H1 (cell line): Measurements from ENCODE around the gene RASEF. TPM values are rescaled to one million over a fixed set of nuclear protein-coding genes. Genes with fewer than 3 reads are reported as not detected.

Experiments used
- CTCF ChIA-PET: fragments of 300-600 bp; sonication (Branson Sonifier 250); formaldehyde crosslinking; loops from one replicate; lab custom pipeline; 2021; ENCODE audit not compliant: partially characterized antibody; lab: Charles Lee
- POLR2A ChIA-PET: fragments of 300-600 bp; sonication (Branson Sonifier 250); formaldehyde crosslinking; loops from one replicate; lab custom pipeline; 2021; ENCODE audit warnings: inconsistent platforms; ENCODE audit not compliant: partially characterized antibody; lab: Charles Lee
- DNase-seq, 2 experiments: peaks; one replicate each; pipeline versions ENCODE4 v3.0.0 to v3.0.0-alpha.2; 2010 to 2022; ENCODE audit warnings: low spot score in 2 of 2, low read depth in 1 of 2, mixed read lengths in 1 of 2
- FAIRE-seq: peaks from 2 replicates; lab custom pipeline; 2011; peaks lifted over from hg19 to GRCh38; lab: Jason Lieb, UNC
- H2AFZ ChIP-seq: 2 replicates; pipeline ENCODE4 v1.8.1; 2012; ENCODE audit warnings: low read length, inconsistent platforms
- H2AK5ac ChIP-seq: 2 replicates; pipeline ENCODE4 v1.6.1; 2013; ENCODE audit warnings: low read depth, low read length
- H2BK120ac ChIP-seq: replicated peaks from 2 replicates; pipeline ENCODE3; 2013; ENCODE audit warnings: low read depth, low read length, inconsistent platforms
- H2BK12ac ChIP-seq: 2 replicates; pipeline ENCODE4 v1.6.1; 2013; ENCODE audit warnings: low read depth, low read length
- H2BK15ac ChIP-seq: 2 replicates; pipeline ENCODE4 v1.6.1; 2013; ENCODE audit warnings: low read length
- H2BK20ac ChIP-seq: 2 replicates; pipeline ENCODE4 v1.6.1; 2013; ENCODE audit warnings: low read length
- H2BK5ac ChIP-seq: 2 replicates; pipeline ENCODE4 v1.6.1; 2013; ENCODE audit warnings: low read depth, low read length
- H3K14ac ChIP-seq: 2 replicates; pipeline ENCODE4 v1.6.1; 2013; ENCODE audit warnings: inconsistent platforms; ENCODE audit not compliant: insufficient read length
- H3K18ac ChIP-seq: 2 replicates; pipeline ENCODE4 v1.6.1; 2013; ENCODE audit warnings: low read length; ENCODE audit errors: extremely low read depth
- H3K23ac ChIP-seq: 2 replicates; pipeline ENCODE4 v1.6.1; 2013; ENCODE audit warnings: inconsistent platforms; ENCODE audit not compliant: insufficient read length
- H3K23me2 ChIP-seq: 2 replicates; pipeline ENCODE4 v1.6.1; 2013; ENCODE audit warnings: low read depth, low read length
- H3K27ac ChIP-seq: 2 replicates; pipeline ENCODE4 v1.6.1; 2011; ENCODE audit warnings: low read depth, low read length, inconsistent platforms
- H3K27me3 ChIP-seq, 4 experiments: replicated peaks in 1 of 4; 1 replicate in 1 of 4; 2 replicates in 3 of 4; pipeline versions ENCODE4 v1.6.1 to v1.8.1; 2011 to 2013; ENCODE audit warnings: low read length in 3 of 4, mild to moderate bottlenecking in 3 of 4, inconsistent platforms in 2 of 4, mixed read lengths in 2 of 4, moderate library complexity in 1 of 4; ENCODE audit not compliant: control insufficient read depth in 3 of 4, insufficient read depth in 3 of 4; ENCODE audit errors: extremely low read depth in 1 of 4
- H3K36me3 ChIP-seq, 4 experiments: 2 replicates each; pipeline versions ENCODE4 v1.6.1 to v1.8.1; 2011 to 2013; ENCODE audit warnings: mild to moderate bottlenecking in 4 of 4, low read length in 3 of 4, moderate library complexity in 2 of 4, control low read depth in 1 of 4, inconsistent platforms in 1 of 4; ENCODE audit not compliant: insufficient read depth in 4 of 4, control insufficient read depth in 2 of 4
- H3K4ac ChIP-seq: replicated peaks from 2 replicates; pipeline ENCODE3; 2013; ENCODE audit warnings: low read length, low read depth, mixed read lengths, inconsistent platforms; ENCODE audit not compliant: insufficient read length
- H3K4me1 ChIP-seq, 4 experiments: replicated peaks in 1 of 4; 1 replicate in 1 of 4; 2 replicates in 3 of 4; pipeline versions ENCODE4 v1.6.1 to v1.8.1; 2011 to 2013; ENCODE audit warnings: low read length in 3 of 4, inconsistent platforms in 2 of 4, mixed read lengths in 1 of 4; ENCODE audit not compliant: insufficient read depth in 4 of 4, control insufficient read depth in 3 of 4
- H3K4me2 ChIP-seq, 2 experiments: 2 replicates each; pipeline versions ENCODE4 v1.6.1 to v1.8.1; 2011 to 2013; ENCODE audit warnings: low read depth in 2 of 2, low read length in 2 of 2, control low read depth in 1 of 2, inconsistent platforms in 1 of 2, mild to moderate bottlenecking in 1 of 2; ENCODE audit not compliant: insufficient read depth in 1 of 2
- H3K4me3 ChIP-seq, 4 experiments: fragments of 200-600, 300-600 bp in 1 of 4; sonication (generic), shearing (Covaris generic), sonication (Bioruptor Twin) in 1 of 4; 2 replicates each; pipeline versions ENCODE4 v1.5.1 to v1.8.1; 2011 to 2016; ENCODE audit warnings: low read length in 4 of 4, low read depth in 3 of 4, control low read depth in 2 of 4, inconsistent platforms in 2 of 4, mild to moderate bottlenecking in 2 of 4, mixed read lengths in 1 of 4, moderate library complexity in 1 of 4; ENCODE audit not compliant: insufficient read depth in 2 of 4; ENCODE audit errors: extremely low read depth in 1 of 4
- H3K56ac ChIP-seq: replicated peaks from 2 replicates; pipeline ENCODE3; 2013; ENCODE audit warnings: low read depth, mild to moderate bottlenecking, mixed read lengths, low read length, inconsistent platforms; ENCODE audit not compliant: insufficient read length
- H3K79me1 ChIP-seq: 2 replicates; pipeline ENCODE4 v1.6.1; 2013; ENCODE audit warnings: low read depth, low read length, control low read depth
- H3K79me2 ChIP-seq, 2 experiments: 2 replicates each; pipeline versions ENCODE4 v1.6.1 to v1.8.1; 2012 to 2013; ENCODE audit warnings: low read length in 2 of 2, mild to moderate bottlenecking in 2 of 2, inconsistent platforms in 1 of 2; ENCODE audit not compliant: insufficient read depth in 2 of 2, control insufficient read depth in 1 of 2
- H3K9ac ChIP-seq, 4 experiments: replicated peaks in 1 of 4; 1 replicate in 1 of 4; 2 replicates in 3 of 4; pipeline versions ENCODE4 v1.6.1 to v1.8.1; 2011 to 2013; ENCODE audit warnings: low read depth in 3 of 4, low read length in 3 of 4, control low read depth in 2 of 4, mild to moderate bottlenecking in 2 of 4, moderate library complexity in 2 of 4, inconsistent platforms in 1 of 4; ENCODE audit errors: extremely low read depth in 1 of 4
- H3K9me3 ChIP-seq, 2 experiments: 2 replicates each; pipeline versions ENCODE4 v1.6.1 to v1.8.1; 2012 to 2013; ENCODE audit warnings: mild to moderate bottlenecking in 2 of 2, moderate library complexity in 2 of 2, control low read depth in 1 of 2, inconsistent platforms in 1 of 2, low read depth in 1 of 2, low read length in 1 of 2, mixed read lengths in 1 of 2; ENCODE audit not compliant: insufficient read depth in 2 of 2
- H4K20me1 ChIP-seq, 2 experiments: replicated peaks in 1 of 2; 2 replicates each; pipeline versions ENCODE3 to v1.8.1; 2011 to 2013; ENCODE audit warnings: inconsistent platforms in 2 of 2, low read length in 2 of 2, mild to moderate bottlenecking in 1 of 2; ENCODE audit not compliant: insufficient read depth in 2 of 2, control insufficient read depth in 1 of 2
- H4K5ac ChIP-seq: 2 replicates; pipeline ENCODE4 v1.6.1; 2013; ENCODE audit warnings: low read length, low read depth, mixed read lengths, inconsistent platforms; ENCODE audit not compliant: insufficient read length
- H4K8ac ChIP-seq: 2 replicates; pipeline ENCODE4 v1.8.0; 2013; ENCODE audit warnings: mild to moderate bottlenecking, moderate library complexity, low read length, inconsistent platforms; ENCODE audit not compliant: insufficient read depth; ENCODE audit errors: extremely low read depth
- H4K91ac ChIP-seq: replicated peaks from 2 replicates; pipeline ENCODE3; 2013; ENCODE audit warnings: low read length, mixed read lengths, inconsistent platforms; ENCODE audit not compliant: insufficient read length
- CBX8 ChIP-seq: fragments of 300-800, 300-1000 bp; sonication (generic); IDR thresholded peaks from 2 replicates; pipeline ENCODE4 v1.7.1; 2016; ENCODE audit warnings: low read depth, low read length, borderline replicate concordance
- CTCF ChIP-seq, 3 experiments: IDR thresholded peaks; 1 replicate in 2 of 3; 2 replicates in 1 of 3; pipeline versions ENCODE4 v1.5.1 to v1.6.1; 2011; ENCODE audit warnings: low read length in 3 of 3, mild to moderate bottlenecking in 3 of 3, inconsistent platforms in 2 of 3, low read depth in 1 of 3, moderate library complexity in 1 of 3; ENCODE audit not compliant: insufficient read depth in 1 of 3; ENCODE audit errors: control extremely low read depth in 1 of 3
- EZH2 ChIP-seq: fragments of 200-600 bp; sonication (generic); IDR thresholded peaks from 2 replicates; pipeline ENCODE4 v1.7.1; 2012; ENCODE audit warnings: low read depth, mild to moderate bottlenecking, moderate library complexity, low read length, inconsistent platforms; ENCODE audit not compliant: severe bottlenecking
- HDAC6 ChIP-seq: IDR thresholded peaks from one replicate; pipeline ENCODE4 v1.7.1; 2012; ENCODE audit warnings: low read depth, mild to moderate bottlenecking, inconsistent platforms, low read length, moderate library complexity
- KDM1A ChIP-seq: fragments of 200-600, 300-600 bp; sonication (generic); IDR thresholded peaks from 2 replicates; pipeline ENCODE4 v1.7.1; 2016; ENCODE audit warnings: mild to moderate bottlenecking, low read length, borderline replicate concordance
- KDM4A ChIP-seq: IDR thresholded peaks from one replicate; pipeline ENCODE4 v1.7.1; 2012; ENCODE audit warnings: low read depth, mild to moderate bottlenecking, moderate library complexity, low read length, inconsistent platforms; ENCODE audit not compliant: severe bottlenecking
- RBBP5 ChIP-seq: IDR thresholded peaks from 2 replicates; pipeline ENCODE4 v1.7.1; 2012; ENCODE audit warnings: low read depth, mild to moderate bottlenecking, inconsistent platforms, low read length, moderate library complexity, borderline replicate concordance
- SIN3A ChIP-seq, 2 experiments: IDR thresholded peaks in 1 of 2; conservative IDR thresholded peaks in 1 of 2; 2 replicates each; pipeline ENCODE4 v1.6.1; 2011 to 2012; ENCODE audit warnings: low read length in 2 of 2, improper control_type of control experiment in 1 of 2, low read depth in 1 of 2, mild to moderate bottlenecking in 1 of 2
- SIRT6 ChIP-seq: IDR thresholded peaks from one replicate; pipeline ENCODE4 v1.7.1; 2012; ENCODE audit warnings: low read length, inconsistent platforms
- TAF1 ChIP-seq: IDR thresholded peaks from 2 replicates; pipeline ENCODE4 v1.6.1; 2011; ENCODE audit warnings: mild to moderate bottlenecking, low read depth, low read length
- USF2 ChIP-seq: IDR thresholded peaks from 2 replicates; pipeline ENCODE4 v1.6.1; 2011; ENCODE audit warnings: low read length, improper control_type of control experiment
- WGBS, 2 experiments: shearing (Covaris generic) in 1 of 2; methylation state at CpG; one replicate each; pipeline versions ENCODE4 v1.1.6 to v1.1.7; 2013 to 2015; ENCODE audit warnings: low lambda C conversion rate in 2 of 2, mixed read lengths in 2 of 2, inconsistent platforms in 1 of 2, low coverage in 1 of 2, missing lambda C conversion rate in 1 of 2; ENCODE audit not compliant: insufficient replicate concordance in 2 of 2, insufficient coverage in 1 of 2, insufficient read length in 1 of 2; ENCODE audit errors: extremely low coverage in 1 of 2, missing lambda C conversion rate in 1 of 2; 5-methylcytosine and 5-hydroxymethylcytosine counted together
- polyA plus RNA-seq, 7 experiments: library from polyadenylated mRNA; depleted of rRNA in 3 of 7; stranded (reverse) in 5 of 7; unstranded in 2 of 7; fragments of >200 nt in 5 of 7; fragments of 200-250 nt in 2 of 7; gene quantifications; 1 replicate in 5 of 7; 2 replicates in 1 of 7; 4 replicates in 1 of 7; pipeline versions ENCODE4 v1.2.1 to v1.2.3, GENCODE V29; 2011 to 2013; ENCODE audit warnings: missing spikeins in 2 of 7, mixed read lengths in 2 of 7
- total RNA-seq: library from RNA; stranded (reverse); fragmentation: NEBNext Ultra II Directional; extraction: Animal tissue kit (Norgen Biotek cat#: 25700); gene quantifications from 2 replicates; pipeline ENCODE4 v1.2.1, GENCODE V29; 2021

The RASEF gene
- total and polyA plus RNA-seq, 2 of the 8 experiments (the other 6 are each of a cell fraction or from before 2014, with no cell fraction given), result 1.1 to 4.6 TPM

GRCh38 chr9:83081846-83082245 is 18.9 kb upstream of the RASEF start:
- Histone ChIP-seq H3K56ac (no peak overlapping the region), H3K9ac (no peak overlapping the region), H3K14ac (no peak overlapping the region), H3K4me1 (no peaks in the 10 kb centered on the region), H3K27ac (no peak overlapping the region), H3K27me3 (no peaks in the 10 kb centered on the region), H3K79me2 (no peaks in the 10 kb centered on the region), H2BK15ac (no peak overlapping the region), H4K8ac (no peak overlapping the region), H3K23ac (no peak overlapping the region), H2AK5ac (no peak overlapping the region), H3K18ac (no peak overlapping the region), H3K23me2 (no peaks in the 10 kb centered on the region), H3K9me3 (no peaks in the 10 kb centered on the region), H3K4ac (no peak overlapping the region), H2BK12ac (no peak overlapping the region), H3K4me3 (no peak overlapping the region), H2BK120ac (no peak overlapping the region), H3K36me3 (no peaks in the 10 kb centered on the region), H2BK20ac (no peak overlapping the region), H3K79me1 (no peaks in the 10 kb centered on the region), H4K5ac (no peak overlapping the region), H2AFZ (no peak overlapping the region), H4K20me1 (no peaks in the 10 kb centered on the region), H2BK5ac (no peak overlapping the region), H3K4me2 (no peak overlapping the region), H4K91ac (no peak overlapping the region)
- DNase-seq (no peak), FAIRE-seq (no peak)
- POLR2A ChIA-PET, result no interaction called here
- WGBS, 2 experiments, result 86% methylated on average over 6 of the region's 6 CpGs; no CpG with 5 or more reads in 1 of the 2 experiments
- CTCF ChIA-PET, result no interaction called here
- TF ChIP-seq CTCF (IDR thresholded peaks at IDR 0.05; ENCODE audit: control extremely low read depth in 1 of 3, insufficient read depth in 1 of 3, low read depth in 1 of 3, low read length in 3 of 3), result no peak
- no peak for TF ChIP-seq HDAC6
- no peak for TF ChIP-seq RBBP5
- TF ChIP-seq EZH2, result no peak
- TF ChIP-seq SIN3A (conservative IDR thresholded peaks at IDR 0.05 in 1 of 2, IDR thresholded peaks at IDR 0.05 in 1 of 2; ENCODE audit: low read depth in 1 of 2, low read length in 2 of 2), result no peak
- TF ChIP-seq CBX8, result no peak
- TF ChIP-seq USF2, result no peak
- no peak for TF ChIP-seq TAF1
- TF ChIP-seq SIRT6, result no peak
- no peak for TF ChIP-seq KDM4A
- TF ChIP-seq KDM1A, result no peak
